ENCODE results near the gene TMEM221. TPM values are rescaled to one million over a fixed set of nuclear protein-coding genes. Genes with fewer than 3 reads are reported as not detected.
"Not testable (repeated sequence)": the region's sequence is repeated elsewhere in the genome, so short reads cannot be mapped to it uniquely, and the experiment has no call there.

TMEM221 gene
- total and polyA plus RNA-seq, 10 of the 15 experiments (the other 5 are each of a cell fraction or from before 2014, with no cell fraction given): 0.04 to 0.24 TPM; not detected in 8

DNA sequence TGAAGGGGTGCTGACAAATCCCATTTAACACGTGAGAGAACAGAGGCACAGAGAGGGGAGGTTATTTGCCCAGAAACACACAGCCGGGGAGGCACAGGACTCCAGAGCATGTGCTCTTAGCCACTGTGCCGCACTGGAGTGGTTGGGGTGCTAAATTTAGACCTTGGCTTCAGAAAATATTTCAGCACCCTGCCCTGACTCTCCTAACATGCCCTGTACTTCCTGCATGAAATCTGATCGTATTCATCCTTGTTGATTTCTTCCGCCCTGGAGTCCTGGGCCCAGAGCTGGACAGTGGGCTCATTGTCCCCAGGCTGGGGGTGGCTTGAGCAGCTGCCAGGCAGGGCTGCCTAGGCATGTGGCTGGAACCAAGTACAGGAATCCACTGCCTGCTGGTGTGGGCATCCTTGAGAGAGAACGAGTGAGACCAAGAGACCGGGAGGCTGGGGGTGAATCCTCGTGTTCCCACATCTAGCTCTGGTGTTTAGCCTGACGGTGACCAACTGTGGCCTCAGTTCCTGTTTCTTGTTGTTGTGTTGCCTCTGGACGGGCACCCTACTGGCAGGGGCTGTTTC lies 27.2 kb upstream of the TMEM221 start:
- no peaks in the 10 kb centered on the region for H3K4me1 ChIP-seq (ENCODE audit: control insufficient read depth, insufficient read depth, low read length)
- H3K36me3 ChIP-seq (ENCODE audit: control insufficient read depth in 2 of 2, insufficient read depth in 2 of 2, low read length in 1 of 2): no peaks in the 10 kb centered on the region
- FAIRE-seq (no peak), ATAC-seq (no peak), DNase-seq (ENCODE audit: low read depth, low spot score) (no peak)
- no peaks in the 10 kb centered on the region for H3K27me3 ChIP-seq (replicated peaks in 1 of 2; ENCODE audit: control insufficient read depth in 2 of 2, insufficient read depth in 2 of 2, low read length in 1 of 2)
- in situ Hi-C loops (cut with MboI) (no loop called here), intact Hi-C loops (cut with micrococcal nuclease; ENCODE audit: unreplicated experiment) (no loop called here)
- no peaks in the 10 kb centered on the region for H3K9me3 ChIP-seq (replicated peaks; ENCODE audit: control insufficient read depth, insufficient read depth, low read length)
- 37% methylated on average over 10 of the region's 10 CpGs for WGBS (ENCODE audit: insufficient coverage, insufficient replicate concordance, low lambda C conversion rate, missing lambda C conversion rate)
- H3K4me3 ChIP-seq: no peak overlapping the region
- no peak overlapping the region for H3K4me2 ChIP-seq (ENCODE audit: control insufficient read depth, insufficient read depth)
- H2AFZ ChIP-seq (ENCODE audit: control insufficient read depth, low read depth, low read length): no peak overlapping the region
- ChIA-PET RAD21 (ENCODE audit: unreplicated experiment) (interaction anchor here (0.6 kb wide), 1 partner anchor 849 kb away, joined by 3 read pairs; no protein-coding TSS in a partner anchor), CTCF (interaction anchor here (1.0 to 1.2 kb wide), 2 partner anchors 14 to 378 kb away, joined by 3 read pairs; no protein-coding TSS in a partner anchor), POLR2A (no interaction called here), SMC1A (ENCODE audit: uncharacterized antibody, unreplicated experiment) (no interaction called here)
- H4K20me1 ChIP-seq (ENCODE audit: control insufficient read depth, insufficient read depth): no peaks in the 10 kb centered on the region
- TF ChIP-seq TCF7 (IDR thresholded peaks at IDR 0.05; ENCODE audit: borderline replicate concordance) (no peak), SPI1 (IDR thresholded peaks at IDR 0.05; ENCODE audit: borderline replicate concordance, insufficient read depth, low read depth, low read length) (peak; percentile 45; the same call in 1 of the 2 replicates), NFYA (IDR thresholded peaks at IDR 0.05; ENCODE audit: borderline replicate concordance, low read depth, low read length) (no peak)
- BruUV-seq (replicated peaks): no TSS peak
- H3K27ac ChIP-seq (ENCODE audit: control insufficient read depth, insufficient read depth): no peak overlapping the region
- no peaks in the 10 kb centered on the region for H3K79me2 ChIP-seq (ENCODE audit: control insufficient read depth, insufficient read depth, low read length)
- no peak overlapping the region for H3K9ac ChIP-seq (ENCODE audit: control insufficient read depth, insufficient read depth, low read length)

DNA sequence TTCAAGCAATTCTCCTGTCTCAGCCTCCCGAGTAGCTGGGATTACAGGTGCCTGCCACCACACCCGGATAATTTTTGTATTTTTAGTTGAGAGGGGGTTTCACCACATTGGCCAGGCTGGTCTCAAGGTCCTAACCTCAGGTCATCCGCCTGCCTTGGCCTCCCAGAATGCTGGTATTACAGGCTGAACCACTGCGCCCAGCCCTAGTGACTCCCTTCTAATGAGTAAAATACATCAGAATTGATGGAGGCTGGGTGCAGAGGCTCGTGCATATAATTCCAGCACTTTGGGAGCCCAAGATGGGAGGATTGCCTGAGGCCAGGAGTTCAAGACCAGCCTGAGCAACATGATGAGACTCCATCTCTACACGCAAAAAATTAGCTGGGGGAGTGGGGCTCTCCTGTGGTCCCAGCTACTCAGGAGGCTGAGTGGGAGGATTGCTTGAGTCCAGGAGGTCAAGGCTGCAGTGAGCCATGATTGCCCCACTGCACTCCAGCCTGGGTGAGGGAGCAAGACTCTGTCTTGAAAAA lies 26.6 kb upstream of the TMEM221 start:
- H3K27ac ChIP-seq (ENCODE audit: control insufficient read depth, insufficient read depth); H3K79me2 ChIP-seq (ENCODE audit: control insufficient read depth, insufficient read depth, low read length); H3K27me3 ChIP-seq (replicated peaks in 1 of 2; ENCODE audit: control insufficient read depth in 2 of 2, insufficient read depth in 2 of 2, low read length in 1 of 2); DNase-seq (ENCODE audit: low read depth, low spot score); H3K4me2 ChIP-seq (ENCODE audit: control insufficient read depth, insufficient read depth); H3K4me1 ChIP-seq (ENCODE audit: control insufficient read depth, insufficient read depth, low read length); BruUV-seq (replicated peaks); H3K4me3 ChIP-seq; SMC1A ChIA-PET (ENCODE audit: uncharacterized antibody, unreplicated experiment); in situ Hi-C loops (cut with MboI); intact Hi-C loops (cut with micrococcal nuclease; ENCODE audit: unreplicated experiment); ATAC-seq; FAIRE-seq; H3K9ac ChIP-seq (ENCODE audit: control insufficient read depth, insufficient read depth, low read length); H4K20me1 ChIP-seq (ENCODE audit: control insufficient read depth, insufficient read depth); H3K9me3 ChIP-seq (replicated peaks; ENCODE audit: control insufficient read depth, insufficient read depth, low read length); RAD21 ChIA-PET (ENCODE audit: unreplicated experiment); H3K36me3 ChIP-seq (ENCODE audit: control insufficient read depth in 2 of 2, insufficient read depth in 2 of 2, low read length in 1 of 2); H2AFZ ChIP-seq (ENCODE audit: control insufficient read depth, low read depth, low read length): not testable (repeated sequence)
- 53% methylated on average over 6 of the region's 6 CpGs for WGBS (ENCODE audit: insufficient coverage, insufficient replicate concordance, low lambda C conversion rate, missing lambda C conversion rate)
- POLR2A ChIA-PET: interaction anchor here (0.7 kb wide), 1 partner anchor 440 kb away, joined by 4 read pairs; no protein-coding TSS in a partner anchor
- CTCF ChIA-PET: interaction anchor here (1.0 to 1.2 kb wide), 2 partner anchors 14 to 378 kb away, joined by 3 read pairs; no protein-coding TSS in a partner anchor
